Measurements from ENCODE around the gene POU2F3.
A peak's percentile ranks its signal among the peaks of the same experiment; 100 is the strongest.

Gene POU2F3

GRCh38 chr11:120210626-120211521, 29.1 kb upstream of the POU2F3 start, which contains the start of gene OAF:
OAF (plus strand) TSS chr11:120211032; CDS start chr11:120211280, 248 bp downstream.
- peak; percentile 55 for DNase-seq (ENCODE audit: low spot score)

DNA sequence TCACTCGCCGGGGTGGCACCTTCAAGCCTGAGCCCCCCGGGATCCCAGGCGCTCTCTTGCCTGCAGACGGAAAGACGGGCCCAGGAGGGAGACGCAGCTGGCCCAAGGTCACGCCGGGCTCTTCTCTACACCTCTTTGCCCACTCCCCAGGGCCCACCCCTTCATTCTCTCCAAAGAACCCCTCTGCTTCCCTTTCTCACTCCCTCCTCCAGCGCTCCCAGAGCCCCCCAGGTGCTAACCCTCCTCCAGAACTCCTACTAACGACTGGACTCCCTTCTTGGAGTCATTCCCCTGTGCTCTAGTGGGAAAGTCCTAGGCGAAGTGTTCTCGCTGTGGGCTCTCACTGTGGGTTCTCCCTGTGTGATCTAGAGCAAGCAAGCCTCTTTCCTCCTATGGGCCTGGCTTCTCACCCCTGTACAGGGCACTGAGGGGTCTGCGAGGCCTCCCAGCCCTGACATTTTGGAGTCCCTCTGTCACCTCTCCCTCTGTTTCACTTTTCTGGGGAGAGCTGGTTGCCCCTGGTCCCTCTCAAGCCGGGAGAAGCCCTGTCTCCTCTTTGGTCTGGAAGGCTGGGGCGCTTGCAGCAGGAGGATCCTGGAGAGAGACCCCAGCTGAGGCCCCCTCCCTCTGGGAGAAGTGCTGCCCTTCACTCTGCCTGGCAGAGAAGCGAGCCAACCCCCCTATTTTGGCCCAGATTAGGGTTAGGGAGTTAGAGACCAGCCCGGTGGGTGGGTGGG, 28.2 kb upstream of the POU2F3 start:
- DNase-seq (ENCODE audit: low spot score): no peak

DNA sequence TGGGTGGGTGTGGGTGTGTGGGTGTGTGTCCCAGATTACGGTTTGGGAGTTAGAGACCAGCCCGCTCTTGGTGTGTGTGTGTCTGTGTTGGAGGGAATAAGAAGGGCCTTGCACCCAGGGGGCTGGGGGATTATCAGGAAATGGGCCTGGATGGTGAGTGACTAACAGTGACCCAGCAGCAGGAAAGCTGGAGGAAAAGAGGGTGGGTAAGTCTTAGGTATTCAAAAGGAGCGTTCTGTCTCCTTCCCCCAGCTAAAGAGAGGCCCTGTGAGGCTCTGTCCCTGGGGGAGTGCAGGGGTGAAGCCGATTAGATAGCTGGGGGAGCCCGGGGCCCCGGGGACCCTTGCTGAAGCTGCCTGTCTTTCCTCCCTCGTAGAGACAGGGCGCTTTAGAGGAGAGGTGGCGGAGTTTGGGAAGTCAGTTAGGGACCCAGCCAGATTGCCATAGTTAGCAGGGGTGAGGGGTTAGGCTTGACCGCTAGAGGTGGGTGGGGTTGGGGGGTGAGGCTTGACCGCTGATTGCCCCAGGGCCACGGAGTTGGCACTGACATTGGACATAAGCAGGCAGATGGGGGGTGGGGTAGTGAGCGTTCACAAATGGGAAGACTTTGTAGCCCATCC, 27.6 kb upstream of the POU2F3 start:
- DNase-seq (ENCODE audit: low spot score): no peak

- DNase-seq (ENCODE audit: low spot score): no peak
Observed at GRCh38 chr11:120212926-120213325, 27.0 kb upstream of the POU2F3 start.

GRCh38 chr11:120214581-120214980, 25.4 kb upstream of the POU2F3 start:
- DNase-seq (ENCODE audit: low spot score): no peak

DNA sequence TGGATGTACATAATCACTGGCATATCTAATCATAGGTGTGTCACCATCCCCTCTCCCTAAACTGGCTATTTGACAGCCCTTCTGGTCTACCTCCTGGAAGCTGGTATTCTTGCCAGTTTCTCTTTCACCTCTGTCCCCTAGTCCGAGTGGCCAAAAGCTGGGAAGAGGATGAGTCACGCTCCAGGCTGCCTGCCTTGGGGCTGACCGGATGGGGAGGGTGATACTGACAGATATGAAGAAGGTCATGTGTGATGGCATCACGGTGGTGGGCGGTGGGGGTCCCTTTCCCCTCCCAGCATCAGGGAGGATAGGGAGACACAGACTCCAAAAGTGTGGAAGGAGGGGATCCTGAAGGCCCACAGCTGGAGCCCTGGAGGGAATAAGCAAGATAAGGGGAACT, 24.3 kb upstream of the POU2F3 start:
- DNase-seq (ENCODE audit: low spot score): no peak

DNA sequence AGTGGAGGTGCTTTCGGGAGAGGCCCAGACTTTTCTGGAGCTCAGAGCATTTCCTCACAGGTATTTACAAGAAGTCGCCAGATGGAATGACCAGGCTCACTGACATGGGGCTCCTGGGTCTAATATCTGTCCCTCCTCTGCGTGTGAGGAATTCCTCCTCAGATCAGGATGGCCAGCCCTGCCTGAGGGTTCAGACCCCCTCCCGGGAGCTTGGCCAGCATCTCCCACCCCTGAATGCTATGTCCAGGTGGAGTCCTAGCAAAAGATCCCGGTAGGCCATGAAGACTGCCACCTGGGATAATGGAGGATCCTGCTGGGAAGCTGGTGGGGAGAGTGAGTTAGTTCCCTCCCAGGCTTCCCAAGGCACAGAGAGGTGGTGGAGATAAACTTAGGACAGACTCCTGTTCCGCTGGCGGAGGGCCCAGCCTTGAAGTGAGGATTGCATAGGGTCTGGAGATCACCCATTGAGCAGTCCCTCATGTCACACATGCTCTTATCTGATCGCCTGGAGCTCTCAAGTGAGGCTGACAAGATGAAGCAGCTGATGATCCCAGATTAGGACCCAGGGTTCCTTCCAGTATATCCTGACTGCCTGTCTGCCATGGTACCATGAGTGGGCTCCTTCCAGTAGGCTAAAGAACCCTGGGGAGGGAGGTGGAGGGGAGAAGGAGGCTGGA, 23.4 kb upstream of the POU2F3 start:
- peak; percentile 57 for DNase-seq (ENCODE audit: low spot score)

- no peak for DNase-seq (ENCODE audit: low spot score)
Observed at GRCh38 chr11:120217526-120217925, 22.4 kb upstream of the POU2F3 start.

DNA sequence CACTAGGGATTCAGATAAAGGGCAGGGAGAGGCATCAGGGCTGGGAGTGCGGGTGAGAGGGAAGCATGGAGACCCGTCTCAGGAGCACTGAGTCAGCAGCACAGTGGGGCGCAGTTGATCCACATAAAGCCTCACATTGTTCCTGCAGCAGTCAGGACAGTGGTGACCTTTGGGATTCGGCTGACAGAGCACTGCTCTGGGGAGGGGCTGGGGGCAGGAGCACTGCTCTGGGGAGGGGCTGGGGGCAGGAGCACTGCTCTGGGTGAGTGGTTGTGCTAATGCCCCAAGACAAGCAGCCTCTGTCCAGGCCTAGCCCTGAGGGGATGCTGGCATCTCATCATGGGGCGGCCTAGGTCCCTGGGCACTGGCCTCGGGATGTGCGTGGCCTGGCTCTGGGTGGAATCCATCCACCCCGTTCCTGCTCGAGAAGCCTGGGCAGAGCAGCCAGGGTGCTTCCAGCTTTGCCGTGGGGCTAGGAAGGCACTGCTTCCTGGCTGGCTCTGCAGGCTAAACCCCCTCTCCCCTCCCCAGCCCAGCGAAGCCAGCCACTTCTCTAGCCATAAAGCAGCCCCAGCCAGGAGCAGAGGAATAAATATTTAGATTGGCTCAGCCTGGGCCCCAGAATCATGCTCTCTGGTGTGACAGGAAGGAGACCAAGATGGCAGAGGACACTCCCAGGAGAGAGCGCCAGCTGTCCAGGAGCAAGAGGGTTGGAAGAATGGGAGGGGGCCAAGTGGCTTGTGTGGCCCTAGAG, 21.8 kb upstream of the POU2F3 start:
- no peak for DNase-seq (ENCODE audit: low spot score)

DNA sequence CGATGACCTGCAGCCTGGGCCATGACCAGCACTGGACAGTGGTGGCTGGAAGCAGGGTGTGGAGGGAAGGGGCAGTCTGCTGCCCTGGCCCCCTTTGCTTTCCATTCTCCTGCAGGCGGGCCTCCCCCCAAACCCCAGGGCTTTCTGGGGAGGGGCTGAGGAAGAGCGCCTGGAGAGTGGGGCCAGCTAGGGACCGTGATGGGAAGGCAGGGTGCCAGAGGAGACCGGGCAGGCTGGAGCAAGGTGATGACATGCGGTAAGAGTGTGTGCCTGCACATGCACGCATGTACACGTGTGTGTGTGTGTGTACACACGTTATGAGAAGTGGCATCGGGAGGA, 21.3 kb upstream of the POU2F3 start:
- DNase-seq (ENCODE audit: low spot score): no peak

GRCh38 chr11:120219232-120219937, 20.6 kb upstream of the POU2F3 start:
- DNase-seq (ENCODE audit: low spot score): no peak

- no peak for DNase-seq (ENCODE audit: low spot score)
Observed at GRCh38 chr11:120219938-120220746, 19.8 kb upstream of the POU2F3 start.

- no peak for DNase-seq (ENCODE audit: low spot score)
Observed at GRCh38 chr11:120220747-120221037, 19.2 kb upstream of the POU2F3 start.

DNA sequence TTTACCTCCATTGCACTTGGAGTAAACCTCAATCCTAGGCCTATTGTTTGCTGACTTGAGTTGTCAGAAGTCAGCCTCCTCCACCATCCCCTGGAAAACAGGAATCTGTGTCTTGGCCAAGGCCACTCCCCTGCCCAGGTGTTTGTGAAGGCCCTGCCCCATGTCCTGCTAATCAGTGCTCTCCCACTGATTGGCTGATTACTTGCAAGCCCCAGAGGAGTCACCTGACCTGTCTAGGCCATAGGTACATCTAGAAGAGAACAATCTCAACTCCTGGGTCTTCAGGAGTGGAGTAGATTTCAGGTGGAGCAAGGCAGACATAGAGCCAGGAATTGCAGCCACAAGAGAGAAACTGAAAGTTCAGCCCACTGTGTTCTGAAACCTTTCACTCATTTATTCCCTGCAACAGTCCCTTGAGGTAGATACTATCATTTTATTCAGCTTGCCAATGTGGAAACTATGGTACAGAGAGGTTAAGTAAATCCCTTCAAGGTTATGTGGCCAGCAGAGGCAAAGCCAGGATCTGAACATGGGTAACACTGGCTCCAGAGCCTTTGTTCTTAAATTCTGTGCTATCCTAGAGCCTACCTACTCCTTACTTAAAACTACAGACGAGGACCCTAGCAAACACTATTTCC, 18.7 kb upstream of the POU2F3 start:
- no peak for DNase-seq (ENCODE audit: low spot score)

GRCh38 chr11:120222916-120223315, 17.0 kb upstream of the POU2F3 start:
- no peak for DNase-seq (ENCODE audit: low spot score)

- no peak for DNase-seq (ENCODE audit: low spot score)
Observed at GRCh38 chr11:120223793-120224192, 16.1 kb upstream of the POU2F3 start.

DNA sequence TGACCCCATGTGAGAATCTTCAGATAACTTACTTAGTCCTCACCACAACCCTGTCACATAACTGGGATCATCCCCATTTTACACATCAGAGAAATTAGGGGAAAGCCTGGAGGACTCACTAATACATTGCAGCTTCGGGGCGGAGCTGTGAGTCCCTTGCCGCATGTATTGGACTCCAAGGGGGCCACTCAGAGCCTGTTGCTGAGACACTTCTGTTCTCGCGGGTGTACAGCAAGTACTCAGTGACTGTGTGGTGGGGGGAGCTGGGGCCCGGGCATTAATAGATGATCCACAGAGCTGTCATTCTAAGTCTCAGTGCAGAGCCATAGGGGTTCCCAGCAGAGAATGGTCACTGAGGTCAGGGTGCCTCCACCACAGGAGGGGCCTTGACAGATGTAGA, 15.6 kb upstream of the POU2F3 start:
- no peak for DNase-seq (ENCODE audit: low spot score)

- no peak for DNase-seq (ENCODE audit: low spot score)
Observed at GRCh38 chr11:120224972-120225909, 14.7 kb upstream of the POU2F3 start.

Measured in SK-N-DZ (cell line).